A673 (cell line): ENCODE measurements around the gene SPINT3. TPM values are rescaled to one million over a fixed set of nuclear protein-coding genes. Genes with fewer than 3 reads are reported as not detected.

Experiments
- BruUV-seq: library from RNA; stranded (reverse); fragments of 400-500 nt; replicated peaks from 2 replicates; lab custom pipeline; 2021; lab: Mats Ljungman, UMichigan
- CTCF ChIA-PET: fragments of 300-600 bp; sonication (Branson Sonifier 250); formaldehyde crosslinking; loops from one replicate; lab custom pipeline; 2022; ENCODE audit warnings: antibody characterized with exemption; lab: Charles Lee
- POLR2A ChIA-PET: fragments of 300-600 bp; sonication (Branson Sonifier 250); formaldehyde crosslinking; loops from one replicate; lab custom pipeline; 2022; ENCODE audit warnings: antibody characterized with exemption; ENCODE audit not compliant: low non-redundant PET; lab: Charles Lee
- DNase-seq: peaks from one replicate; pipeline ENCODE4 v3.0.0-alpha.2; 2015; ENCODE audit warnings: low spot score
- H3K27ac ChIP-seq: fragments of 200-600 bp; sonication (generic); 2 replicates; pipeline ENCODE4 v1.5.1; 2016; ENCODE audit warnings: mixed run types, low read depth, mild to moderate bottlenecking, mixed read lengths, antibody characterized with exemption, low read length; ENCODE audit not compliant: poor library complexity, severe bottlenecking
- H3K27me3 ChIP-seq: fragments of 200-600 bp; sonication (generic); replicated peaks from 2 replicates; pipeline ENCODE4 v1.6.1; 2017; ENCODE audit warnings: mixed run types, low read depth, mild to moderate bottlenecking, mixed read lengths, antibody characterized with exemption, low read length; ENCODE audit not compliant: insufficient read depth, poor library complexity
- H3K36me3 ChIP-seq: fragments of 200-600 bp; sonication (generic); 2 replicates; pipeline ENCODE4 v1.6.1; 2016; ENCODE audit warnings: mixed run types, mild to moderate bottlenecking, mixed read lengths, antibody characterized with exemption, low read length; ENCODE audit not compliant: insufficient read depth, poor library complexity, severe bottlenecking
- H3K4me1 ChIP-seq: fragments of 200-600 bp; sonication (generic); 2 replicates; pipeline ENCODE4 v1.6.1; 2017; ENCODE audit warnings: mixed run types, mild to moderate bottlenecking, mixed read lengths, antibody characterized with exemption, low read length; ENCODE audit not compliant: insufficient read depth, poor library complexity, severe bottlenecking
- H3K4me3 ChIP-seq: fragments of 200-600 bp; sonication (generic); 2 replicates; pipeline ENCODE4 v1.5.1; 2016; ENCODE audit warnings: low read depth, mixed run types, mild to moderate bottlenecking, mixed read lengths, low read length; ENCODE audit not compliant: poor library complexity, severe bottlenecking
- H3K9me3 ChIP-seq: fragments of 200-600 bp; sonication (generic); 2 replicates; pipeline ENCODE4 v1.6.1; 2016; ENCODE audit warnings: mixed run types, low read depth, mild to moderate bottlenecking, mixed read lengths, antibody characterized with exemption, low read length; ENCODE audit not compliant: poor library complexity, severe bottlenecking
- EZH2 ChIP-seq: fragments of 200-600 bp; sonication (generic); IDR thresholded peaks from 2 replicates; pipeline ENCODE4 v1.6.1; 2017; ENCODE audit warnings: borderline replicate concordance, low read depth, mild to moderate bottlenecking, mixed read lengths, antibody characterized with exemption, low read length; ENCODE audit not compliant: poor library complexity, severe bottlenecking
- intact Hi-C: fragments of 100-400 bp; cut with micrococcal nuclease; formaldehyde crosslinking; loops from one replicate; pipeline ENCODE4 v1.10.0; 2022; ENCODE audit not compliant: unreplicated experiment
- total RNA-seq: library from RNA; stranded (reverse); gene quantifications from 2 replicates; pipeline ENCODE4 v1.2.3, GENCODE V29; 2021
- TF ChIP-seq, protein P1 (sequence below): fragments of 300-800, 200-600 bp; sonication (generic); conservative IDR thresholded peaks from 2 replicates; pipeline ENCODE4 v1.5.1; 2017; ENCODE audit warnings: low read depth, mild to moderate bottlenecking, antibody characterized with exemption, low read length, moderate library complexity, mixed read lengths

The SPINT3 gene
- total RNA-seq, 1 experiment from 2014 or later: not detected

DNA sequence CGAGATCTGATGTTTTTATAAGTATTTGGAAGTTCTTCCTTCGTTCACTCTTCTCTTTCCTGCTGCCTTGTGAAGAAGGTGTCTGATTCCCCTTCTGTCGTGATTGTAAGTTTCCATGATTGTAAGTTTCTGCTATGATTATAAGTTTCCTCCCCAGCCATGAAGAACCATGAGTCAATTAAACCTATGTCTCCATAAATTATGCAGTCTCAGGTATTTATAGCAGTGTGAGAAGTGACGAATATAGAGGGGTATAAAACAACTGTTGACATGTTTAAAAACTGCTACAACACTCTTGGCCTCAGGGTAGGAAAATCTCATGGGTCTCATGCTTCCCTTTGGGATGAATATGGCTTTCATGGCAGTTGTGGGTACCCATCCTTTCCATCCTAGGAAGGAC, 51.7 kb downstream of the SPINT3 start:
- Histone ChIP-seq H3K36me3 (no peaks in the 10 kb centered on the region), H3K4me1 (no peaks in the 10 kb centered on the region), H3K27ac (no peak overlapping the region), H3K9me3 (no peaks in the 10 kb centered on the region), H3K27me3 (peaks cover 51% of the 10 kb centered on the region), H3K4me3 (no peak overlapping the region)
- intact Hi-C loops: no loop called here
- ChIA-PET CTCF (no interaction called here), POLR2A (no interaction called here)
- DNase-seq: no peak
- BruUV-seq: no TSS peak
- TF ChIP-seq, protein P1, sequence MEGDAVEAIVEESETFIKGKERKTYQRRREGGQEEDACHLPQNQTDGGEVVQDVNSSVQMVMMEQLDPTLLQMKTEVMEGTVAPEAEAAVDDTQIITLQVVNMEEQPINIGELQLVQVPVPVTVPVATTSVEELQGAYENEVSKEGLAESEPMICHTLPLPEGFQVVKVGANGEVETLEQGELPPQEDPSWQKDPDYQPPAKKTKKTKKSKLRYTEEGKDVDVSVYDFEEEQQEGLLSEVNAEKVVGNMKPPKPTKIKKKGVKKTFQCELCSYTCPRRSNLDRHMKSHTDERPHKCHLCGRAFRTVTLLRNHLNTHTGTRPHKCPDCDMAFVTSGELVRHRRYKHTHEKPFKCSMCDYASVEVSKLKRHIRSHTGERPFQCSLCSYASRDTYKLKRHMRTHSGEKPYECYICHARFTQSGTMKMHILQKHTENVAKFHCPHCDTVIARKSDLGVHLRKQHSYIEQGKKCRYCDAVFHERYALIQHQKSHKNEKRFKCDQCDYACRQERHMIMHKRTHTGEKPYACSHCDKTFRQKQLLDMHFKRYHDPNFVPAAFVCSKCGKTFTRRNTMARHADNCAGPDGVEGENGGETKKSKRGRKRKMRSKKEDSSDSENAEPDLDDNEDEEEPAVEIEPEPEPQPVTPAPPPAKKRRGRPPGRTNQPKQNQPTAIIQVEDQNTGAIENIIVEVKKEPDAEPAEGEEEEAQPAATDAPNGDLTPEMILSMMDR: no peak
- no peak for TF ChIP-seq EZH2

DNA sequence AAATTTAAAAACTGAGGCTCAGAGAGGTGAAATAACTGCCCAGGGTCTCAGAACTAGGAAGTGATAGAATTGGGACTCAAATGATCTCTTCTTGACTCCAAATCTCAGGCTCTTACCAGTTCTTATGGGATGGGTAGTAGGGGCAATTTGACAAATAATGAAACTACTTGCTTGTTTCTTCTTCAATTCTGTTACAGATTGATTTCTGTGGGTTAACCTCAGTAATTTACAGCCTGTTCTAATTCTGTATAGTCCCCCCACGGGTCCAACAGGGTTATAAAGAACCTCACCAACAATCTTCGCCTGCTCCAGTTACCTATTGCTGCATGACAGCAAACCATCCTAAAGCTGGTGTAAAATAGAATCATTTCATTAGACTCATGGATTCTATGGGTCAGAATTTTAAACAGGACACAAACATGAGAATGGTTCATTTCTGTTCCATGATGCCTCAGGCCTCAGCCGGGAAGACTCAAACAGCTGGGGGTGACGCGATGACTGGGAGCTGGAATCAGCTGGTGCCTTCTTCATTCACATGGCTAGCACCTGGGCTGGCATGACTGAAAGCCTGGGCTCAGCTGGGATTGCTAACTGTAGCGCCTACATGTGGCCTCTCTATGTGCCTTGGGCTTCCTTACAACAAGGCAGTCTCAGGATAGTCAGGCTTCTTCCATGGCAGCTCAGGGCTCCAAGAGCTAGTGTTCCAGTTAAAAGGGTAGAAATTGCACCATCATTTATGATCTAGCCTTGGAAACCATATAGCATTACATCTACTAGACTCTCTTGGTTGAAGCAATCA, 52.5 kb downstream of the SPINT3 start:
- ChIA-PET POLR2A (no interaction called here), CTCF (no interaction called here)
- TF ChIP-seq, protein P1: no peak
- no peak for TF ChIP-seq EZH2
- no peaks in the 10 kb centered on the region for H3K9me3 ChIP-seq
- peaks cover 51% of the 10 kb centered on the region for H3K27me3 ChIP-seq
- no peaks in the 10 kb centered on the region for H3K4me1 ChIP-seq
- intact Hi-C loops: no loop called here
- no TSS peak for BruUV-seq
- no peaks in the 10 kb centered on the region for H3K36me3 ChIP-seq
- no peak for DNase-seq
- H3K27ac ChIP-seq: no peak overlapping the region
- H3K4me3 ChIP-seq: no peak overlapping the region

Other genes starting within 250 kb of the SPINT3 start
- not detected in 2 replicates for gene RBPJL, start 208.8 kb downstream of the SPINT3 start, total RNA-seq
- 0.28 and 0.31 TPM in 2 replicates for gene MATN4, start 207.3 kb downstream of the SPINT3 start, total RNA-seq
- 14.8 and 16.3 TPM in 2 replicates for gene SDC4, start 167.2 kb downstream of the SPINT3 start, total RNA-seq
- 20.0 and 22.8 TPM in 2 replicates for gene SYS1, start 152.5 kb downstream of the SPINT3 start, total RNA-seq
- gene TP53TG5, start 137.3 kb downstream of the SPINT3 start, total RNA-seq: 0.69 TPM in 1 of 2 replicates, not detected in the other
- gene DBNDD2, start 107.3 kb downstream of the SPINT3 start, total RNA-seq: 36.4 and 38.6 TPM in 2 replicates
- 97.2 and 97.3 TPM in 2 replicates for gene PIGT, start 99.5 kb downstream of the SPINT3 start, total RNA-seq
- gene WFDC2, start 45.9 kb downstream of the SPINT3 start, total RNA-seq: not detected in 2 replicates
- not detected in 2 replicates for gene WFDC6, start 23.9 kb upstream of the SPINT3 start, total RNA-seq
- not detected in 2 replicates for gene EPPIN, start 31.8 kb upstream of the SPINT3 start, total RNA-seq
- not detected in 2 replicates for gene WFDC8, start 63.7 kb upstream of the SPINT3 start, total RNA-seq
- gene WFDC10A, start 114.1 kb upstream of the SPINT3 start, total RNA-seq: not detected in 2 replicates
- not detected in 2 replicates for gene WFDC9, start 115.7 kb upstream of the SPINT3 start, total RNA-seq
- not detected in 2 replicates for gene WFDC11, start 154.6 kb upstream of the SPINT3 start, total RNA-seq
- gene WFDC13, start 186.4 kb upstream of the SPINT3 start, total RNA-seq: not detected in 2 replicates
- not detected in 2 replicates for gene WFDC10B, start 189.4 kb upstream of the SPINT3 start, total RNA-seq
- gene SPINT4, start 206.7 kb upstream of the SPINT3 start, total RNA-seq: not detected in 2 replicates